ENCODE data around the gene MCC. TPM values are rescaled to one million over a fixed set of nuclear protein-coding genes. Genes with fewer than 3 reads are reported as not detected.

MCC gene
- total and polyA plus RNA-seq, 2 of the 4 experiments (the other 2 are of a cell fraction): 5.0 to 20.6 TPM

DNA sequence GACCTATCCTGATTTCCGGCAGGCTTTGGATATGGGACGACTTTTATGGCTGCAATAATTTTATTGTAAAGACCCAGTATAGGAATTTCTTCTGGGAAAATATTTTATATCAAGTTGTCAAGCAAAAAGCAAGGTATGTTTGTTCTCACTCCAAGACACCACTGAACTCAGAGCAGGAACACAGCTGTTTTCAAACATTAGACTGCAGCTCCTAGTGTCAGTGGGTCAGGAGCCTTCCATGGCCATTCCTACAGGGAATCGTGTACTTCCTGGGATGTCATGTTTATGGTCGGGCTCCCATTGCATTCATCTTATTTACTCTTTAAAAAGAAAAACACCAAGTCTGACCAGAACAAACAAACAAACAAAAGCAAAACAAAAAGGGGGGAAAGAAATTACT is 278.8 kb downstream of the MCC start:
- Histone ChIP-seq H2AK9ac (replicated peaks; ENCODE audit: low read depth, low read length, poor library complexity) (no peak overlapping the region), H3K9me1 (ENCODE audit: insufficient read depth, low read length) (0 out of 2 replicates have a peak, but pooled peaks cover 8% of the 10 kb centered on the region), H2BK15ac (ENCODE audit: low read depth, low read length) (no peak overlapping the region), H3K14ac (replicated peaks; ENCODE audit: low read depth, low read length) (no peak overlapping the region), H3K23ac (ENCODE audit: low read depth, low read length) (no peak overlapping the region), H2BK120ac (ENCODE audit: low read depth, low read length) (no peak overlapping the region), H3K4me1 (ENCODE audit: control insufficient read depth, insufficient read depth, low read length) (peaks cover 24% of the 10 kb centered on the region), H3K9me3 (ENCODE audit: control insufficient read depth, insufficient read depth, low read length) (no peaks in the 10 kb centered on the region), H3K79me1 (ENCODE audit: low read depth in 1 of 2, low read length in 2 of 2) (peaks cover 23 to 46% of the 10 kb centered on the region in 2 experiments), H3K4ac (ENCODE audit: low read depth, low read length) (no peak overlapping the region), H2AFZ (replicated peaks; ENCODE audit: low read length, poor library complexity) (no peak overlapping the region), H4K91ac (ENCODE audit: insufficient read depth, low read depth, low read length) (no peak overlapping the region), H2AK5ac (ENCODE audit: low read depth, low read length) (no peak overlapping the region), H4K8ac (ENCODE audit: low read depth in 2 of 2, low read length in 2 of 2) (no peak overlapping the region), H4K5ac (ENCODE audit: low read depth, low read length) (no peak overlapping the region), H3K27ac (ENCODE audit: insufficient read depth, low read length) (no peak overlapping the region), H2BK5ac (ENCODE audit: low read depth, low read length, poor library complexity, severe bottlenecking) (no peak overlapping the region), H3K56ac (ENCODE audit: extremely low read depth, insufficient read depth, low read length) (no peak overlapping the region), H3K36me3 (ENCODE audit: control insufficient read depth, insufficient read depth, low read length) (no peaks in the 10 kb centered on the region), H2BK20ac (ENCODE audit: low read depth, low read length) (no peak overlapping the region), H4K20me1 (ENCODE audit: insufficient read depth, low read length) (peaks cover 31% of the 10 kb centered on the region), H3K4me2 (ENCODE audit: low read depth, low read length) (no peak overlapping the region), H3K9ac (ENCODE audit: low read depth, low read length) (no peak overlapping the region), H3K4me3 (ENCODE audit: insufficient read depth, low read depth, low read length) (no peak overlapping the region), H3K27me3 (ENCODE audit: control insufficient read depth, insufficient read depth, low read length) (no peaks in the 10 kb centered on the region; the same call in 1 of the 2 replicates), H3K18ac (ENCODE audit: low read depth, low read length) (no peak overlapping the region)
- ATAC-seq (ENCODE audit: low read depth) (no peak), DNase-seq (no peak)
- in situ Hi-C loops (cut with MboI; ENCODE audit: low sequenced_read_pairs) (no loop called here), intact Hi-C loops (cut with micrococcal nuclease) (loop anchor here (10.0 kb wide), 1 partner anchor 305 kb away; the partner anchor contains the start of gene YTHDC2), dilution Hi-C loops (cut with HindIII; ENCODE audit: low sequenced_read_pairs, unreplicated experiment) (no loop called here)
- BruUV-seq (replicated peaks): no TSS peak
- WGBS, 2 experiments (ENCODE audit: extremely low coverage in 2 of 2, insufficient read length in 1 of 2): no CpG with 5 or more reads among the region's 4 CpGs
- ChIA-PET CTCF (no interaction called here), POLR2A (ENCODE audit: unreplicated experiment) (no interaction called here)
- TF ChIP-seq RFX5 (IDR thresholded peaks at IDR 0.05; ENCODE audit: low read depth, low read length) (no peak), BHLHE40 (IDR thresholded peaks at IDR 0.05; ENCODE audit: low read depth, low read length) (no peak), SMC3 (IDR thresholded peaks at IDR 0.05; ENCODE audit: low read depth, low read length) (no peak)
- TF ChIP-seq, protein P1, sequence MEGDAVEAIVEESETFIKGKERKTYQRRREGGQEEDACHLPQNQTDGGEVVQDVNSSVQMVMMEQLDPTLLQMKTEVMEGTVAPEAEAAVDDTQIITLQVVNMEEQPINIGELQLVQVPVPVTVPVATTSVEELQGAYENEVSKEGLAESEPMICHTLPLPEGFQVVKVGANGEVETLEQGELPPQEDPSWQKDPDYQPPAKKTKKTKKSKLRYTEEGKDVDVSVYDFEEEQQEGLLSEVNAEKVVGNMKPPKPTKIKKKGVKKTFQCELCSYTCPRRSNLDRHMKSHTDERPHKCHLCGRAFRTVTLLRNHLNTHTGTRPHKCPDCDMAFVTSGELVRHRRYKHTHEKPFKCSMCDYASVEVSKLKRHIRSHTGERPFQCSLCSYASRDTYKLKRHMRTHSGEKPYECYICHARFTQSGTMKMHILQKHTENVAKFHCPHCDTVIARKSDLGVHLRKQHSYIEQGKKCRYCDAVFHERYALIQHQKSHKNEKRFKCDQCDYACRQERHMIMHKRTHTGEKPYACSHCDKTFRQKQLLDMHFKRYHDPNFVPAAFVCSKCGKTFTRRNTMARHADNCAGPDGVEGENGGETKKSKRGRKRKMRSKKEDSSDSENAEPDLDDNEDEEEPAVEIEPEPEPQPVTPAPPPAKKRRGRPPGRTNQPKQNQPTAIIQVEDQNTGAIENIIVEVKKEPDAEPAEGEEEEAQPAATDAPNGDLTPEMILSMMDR (conservative IDR thresholded peaks at IDR 0.05; ENCODE audit: low read depth, low read length): no peak
- TF ChIP-seq, protein P2, sequence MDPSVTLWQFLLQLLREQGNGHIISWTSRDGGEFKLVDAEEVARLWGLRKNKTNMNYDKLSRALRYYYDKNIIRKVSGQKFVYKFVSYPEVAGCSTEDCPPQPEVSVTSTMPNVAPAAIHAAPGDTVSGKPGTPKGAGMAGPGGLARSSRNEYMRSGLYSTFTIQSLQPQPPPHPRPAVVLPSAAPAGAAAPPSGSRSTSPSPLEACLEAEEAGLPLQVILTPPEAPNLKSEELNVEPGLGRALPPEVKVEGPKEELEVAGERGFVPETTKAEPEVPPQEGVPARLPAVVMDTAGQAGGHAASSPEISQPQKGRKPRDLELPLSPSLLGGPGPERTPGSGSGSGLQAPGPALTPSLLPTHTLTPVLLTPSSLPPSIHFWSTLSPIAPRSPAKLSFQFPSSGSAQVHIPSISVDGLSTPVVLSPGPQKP (IDR thresholded peaks at IDR 0.05; ENCODE audit: borderline replicate concordance, low read depth, low read length): no peak
